ENCODE data around the gene ZNF687. TPM values are rescaled to one million over a fixed set of nuclear protein-coding genes. Genes with fewer than 3 reads are reported as not detected.

Gene ZNF687
- total RNA-seq, 1 donor, result 15.9 TPM

- Histone ChIP-seq H3K79me2 (ENCODE audit: insufficient read depth, low read length) (peaks cover 12% of the 10 kb centered on the region), H3K27me3 (ENCODE audit: insufficient read depth, low read length) (no peaks in the 10 kb centered on the region), H3K4me3 (ENCODE audit: insufficient read depth, low read length) (no peak overlapping the region), H3K27ac (ENCODE audit: low read depth, low read length) (no peak overlapping the region), H3K4me1 (ENCODE audit: insufficient read depth, low read length) (no peaks in the 10 kb centered on the region), H3K9me3 (ENCODE audit: low read depth, low read length) (no peaks in the 10 kb centered on the region), H3K36me3 (ENCODE audit: insufficient read depth, low read length) (peaks cover 78% of the 10 kb centered on the region), H3K4me2 (ENCODE audit: insufficient read depth, low read length) (no peak overlapping the region), H2AFZ (ENCODE audit: low read length) (no peak overlapping the region), H4K20me1 (ENCODE audit: insufficient read depth, low read length) (peaks cover 10% of the 10 kb centered on the region)
- no peak for TF ChIP-seq CTCF (IDR thresholded peaks at IDR 0.05; ENCODE audit: extremely low read depth, low read depth, low read length)
- peak; percentile 5 for DNase-seq (ENCODE audit: insufficient read length, low spot score, missing footprints)
These were observed 8.7 kb downstream of the ZNF687 start for GRCh38 chr1:151290709-151291303.

- peaks cover 5% of the 10 kb centered on the region for H3K79me2 ChIP-seq (ENCODE audit: insufficient read depth, low read length)
- no peaks in the 10 kb centered on the region for H3K4me1 ChIP-seq (ENCODE audit: insufficient read depth, low read length)
- H3K9me3 ChIP-seq (ENCODE audit: low read depth, low read length), result no peaks in the 10 kb centered on the region
- H3K36me3 ChIP-seq (ENCODE audit: insufficient read depth, low read length), result peaks cover 78% of the 10 kb centered on the region
- DNase-seq (ENCODE audit: insufficient read length, low spot score, missing footprints), result peak; percentile 87
- no peak overlapping the region for H2AFZ ChIP-seq (ENCODE audit: low read length)
- H3K4me3 ChIP-seq (ENCODE audit: insufficient read depth, low read length), result no peak overlapping the region
- no peak overlapping the region for H3K27ac ChIP-seq (ENCODE audit: low read depth, low read length)
- H3K4me2 ChIP-seq (ENCODE audit: insufficient read depth, low read length), result no peak overlapping the region
- TF ChIP-seq CTCF (IDR thresholded peaks at IDR 0.05; ENCODE audit: extremely low read depth, low read depth, low read length), result no peak
- no peaks in the 10 kb centered on the region for H4K20me1 ChIP-seq (ENCODE audit: insufficient read depth, low read length)
- H3K27me3 ChIP-seq (ENCODE audit: insufficient read depth, low read length), result no peaks in the 10 kb centered on the region
These were observed 10.3 kb downstream of the ZNF687 start for GRCh38 chr1:151292207-151293030.

GRCh38 chr1:151293093-151293492 is 11.0 kb downstream of the ZNF687 start:
- DNase-seq (ENCODE audit: insufficient read length, low spot score, missing footprints), result peak; percentile 22

More at GRCh38 chr1:151293093-151293492, 11.0 kb downstream of the ZNF687 start:
- Histone ChIP-seq H3K9me3 (ENCODE audit: low read depth, low read length) (no peaks in the 10 kb centered on the region), H3K4me1 (ENCODE audit: insufficient read depth, low read length) (no peaks in the 10 kb centered on the region), H3K4me2 (ENCODE audit: insufficient read depth, low read length) (no peak overlapping the region), H3K79me2 (ENCODE audit: insufficient read depth, low read length) (peaks cover 2% of the 10 kb centered on the region), H4K20me1 (ENCODE audit: insufficient read depth, low read length) (no peaks in the 10 kb centered on the region), H3K27ac (ENCODE audit: low read depth, low read length) (no peak overlapping the region), H3K27me3 (ENCODE audit: insufficient read depth, low read length) (no peaks in the 10 kb centered on the region), H3K4me3 (ENCODE audit: insufficient read depth, low read length) (no peak overlapping the region), H2AFZ (ENCODE audit: low read length) (no peak overlapping the region), H3K36me3 (ENCODE audit: insufficient read depth, low read length) (peaks cover 79% of the 10 kb centered on the region)
- no peak for TF ChIP-seq CTCF (IDR thresholded peaks at IDR 0.05; ENCODE audit: extremely low read depth, low read depth, low read length)

Measured in osteoblast (primary cell).